GM21381 (cell line): ENCODE data around the gene OPA3.

Source experiments
- ATAC-seq: cut with Tn5 transposase; IDR thresholded peaks from one replicate; pipeline ENCODE4 v1.9.1; 2021; ENCODE audit warnings: mild to moderate bottlenecking, moderate library complexity; ENCODE audit not compliant: unreplicated experiment

The OPA3 gene

DNA sequence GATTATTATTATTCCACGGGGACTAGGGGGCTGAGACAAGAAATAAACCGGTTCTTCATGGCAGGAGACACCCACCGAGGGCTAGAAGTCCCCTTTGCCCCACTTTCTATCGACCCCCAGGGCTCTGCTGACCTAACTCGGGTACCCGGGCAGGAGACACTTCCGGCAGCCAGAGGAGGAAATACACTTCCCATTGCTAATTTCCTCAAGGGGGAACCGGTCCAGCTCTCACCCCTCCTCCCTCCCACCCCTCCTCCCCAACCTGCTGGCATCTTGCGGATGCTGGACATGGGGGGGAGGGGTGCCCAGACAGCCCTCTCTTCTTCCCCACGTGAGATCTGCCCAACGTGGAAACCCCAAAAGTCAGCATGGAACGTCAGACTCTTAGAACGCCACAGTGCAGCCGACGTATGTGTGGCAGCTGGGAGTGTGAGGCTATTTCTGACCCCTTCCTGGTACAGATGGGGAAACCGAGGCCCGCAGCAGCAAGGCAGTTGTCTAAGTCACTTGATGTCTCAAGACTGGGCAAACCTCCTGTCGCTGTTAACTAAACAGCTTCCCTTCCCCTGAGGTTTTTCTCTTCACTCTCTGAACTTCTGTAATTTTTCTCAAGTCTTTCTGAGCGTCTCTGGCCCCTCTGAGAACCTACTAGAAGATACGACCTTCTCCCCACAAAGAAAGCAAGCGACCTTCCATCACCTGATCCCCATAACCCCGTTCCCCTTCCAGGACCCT, 13.8 kb upstream of the OPA3 start:
- ATAC-seq: no peak

DNA sequence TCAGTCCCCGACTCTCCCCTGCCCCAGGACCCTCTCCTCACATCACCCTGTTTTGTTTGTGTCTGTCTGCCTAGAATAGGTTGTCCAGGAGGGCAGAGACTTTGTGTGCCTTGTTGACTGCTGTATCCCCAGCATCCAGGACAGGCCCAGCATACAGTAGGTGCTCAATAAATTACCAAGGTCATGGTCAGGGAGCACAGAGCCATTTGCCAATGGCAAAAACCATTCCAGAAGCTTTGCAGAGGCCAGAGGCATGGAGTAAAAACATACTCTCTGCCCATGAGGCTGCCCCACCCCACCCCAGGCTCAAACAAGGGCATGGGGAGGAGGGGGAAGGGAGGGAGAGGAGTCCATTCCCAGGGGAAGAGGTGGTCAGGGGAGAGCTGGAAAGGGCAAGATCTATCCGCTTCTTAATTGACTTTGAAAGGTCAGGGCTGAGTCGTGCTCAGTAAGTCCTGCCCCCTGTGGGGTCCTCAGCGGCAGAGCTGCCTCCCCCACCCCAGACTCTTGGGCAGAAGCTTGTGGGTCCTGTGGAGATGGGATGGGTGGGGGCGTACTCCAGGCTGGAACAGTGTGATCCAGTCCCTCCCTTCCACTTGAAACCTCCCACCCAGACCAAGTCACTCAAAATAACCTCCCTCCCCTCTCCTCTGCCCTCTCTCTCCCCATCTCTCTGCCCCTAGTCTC, 13.0 kb upstream of the OPA3 start:
- ATAC-seq: no peak

DNA sequence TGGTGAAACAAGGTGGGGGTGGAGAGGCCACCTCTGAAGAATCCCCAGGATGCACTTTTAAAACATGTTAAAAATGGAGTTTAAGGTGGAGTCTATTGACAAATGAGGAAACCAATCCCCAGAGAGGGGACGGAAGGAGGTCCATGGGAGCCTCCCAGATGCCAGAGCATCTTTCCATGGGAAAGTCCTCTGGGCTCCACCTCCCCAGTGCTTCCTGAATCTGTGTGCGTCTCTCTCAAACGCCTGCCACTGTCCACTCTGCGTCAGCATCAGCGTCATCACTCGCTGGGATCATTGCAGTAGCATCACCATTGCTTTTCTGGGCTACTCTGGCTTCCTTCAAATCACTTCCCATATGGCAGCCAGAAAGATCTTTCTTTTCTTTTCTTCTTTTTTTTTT, 11.2 kb upstream of the OPA3 start:
- no peak for ATAC-seq

DNA sequence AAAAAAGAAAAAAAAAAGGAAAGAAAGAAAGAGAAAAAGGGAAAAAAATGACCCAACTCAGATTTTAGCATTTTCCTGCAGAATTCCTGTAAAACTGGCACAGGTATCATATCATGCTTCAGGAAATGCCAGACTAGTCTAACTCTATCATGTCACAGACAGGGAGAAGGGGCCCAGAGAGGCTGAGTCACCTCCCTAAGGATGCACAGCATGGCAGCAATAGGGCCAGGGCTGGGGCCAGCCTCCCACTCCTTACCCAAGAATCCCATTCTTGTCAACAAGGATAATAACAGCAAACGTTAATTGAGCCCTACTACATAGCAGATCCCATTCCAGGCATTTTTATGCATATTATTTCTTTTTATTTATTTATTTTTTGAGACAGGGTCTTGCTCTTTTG, 8.9 kb upstream of the OPA3 start:
- ATAC-seq: no peak

DNA sequence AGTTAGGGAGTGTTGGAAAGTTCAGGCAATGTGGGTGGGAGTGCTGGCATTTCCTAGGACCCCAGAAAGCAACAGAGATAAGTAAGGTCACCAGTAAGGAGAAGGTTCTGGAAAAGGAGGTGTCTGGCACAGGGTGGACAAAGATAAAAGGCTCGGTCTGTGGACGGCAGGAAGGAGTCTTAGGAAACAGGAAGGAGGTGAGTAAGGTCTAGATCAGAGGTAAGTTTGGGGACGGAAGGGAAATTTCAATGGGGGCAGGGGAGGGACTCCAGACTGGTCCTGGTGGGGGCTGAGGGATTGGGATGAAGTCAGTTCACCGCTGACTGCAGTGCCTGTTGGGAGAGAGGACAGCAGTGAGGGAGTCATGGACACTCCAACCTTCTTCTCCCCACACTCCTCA, 7.8 kb upstream of the OPA3 start:
- no peak for ATAC-seq

GRCh38 chr19:45591638-45592005, 7.0 kb upstream of the OPA3 start:
- no peak for ATAC-seq

- no peak for ATAC-seq
These were observed 6.5 kb upstream of the OPA3 start for GRCh38 chr19:45591004-45591637.

DNA sequence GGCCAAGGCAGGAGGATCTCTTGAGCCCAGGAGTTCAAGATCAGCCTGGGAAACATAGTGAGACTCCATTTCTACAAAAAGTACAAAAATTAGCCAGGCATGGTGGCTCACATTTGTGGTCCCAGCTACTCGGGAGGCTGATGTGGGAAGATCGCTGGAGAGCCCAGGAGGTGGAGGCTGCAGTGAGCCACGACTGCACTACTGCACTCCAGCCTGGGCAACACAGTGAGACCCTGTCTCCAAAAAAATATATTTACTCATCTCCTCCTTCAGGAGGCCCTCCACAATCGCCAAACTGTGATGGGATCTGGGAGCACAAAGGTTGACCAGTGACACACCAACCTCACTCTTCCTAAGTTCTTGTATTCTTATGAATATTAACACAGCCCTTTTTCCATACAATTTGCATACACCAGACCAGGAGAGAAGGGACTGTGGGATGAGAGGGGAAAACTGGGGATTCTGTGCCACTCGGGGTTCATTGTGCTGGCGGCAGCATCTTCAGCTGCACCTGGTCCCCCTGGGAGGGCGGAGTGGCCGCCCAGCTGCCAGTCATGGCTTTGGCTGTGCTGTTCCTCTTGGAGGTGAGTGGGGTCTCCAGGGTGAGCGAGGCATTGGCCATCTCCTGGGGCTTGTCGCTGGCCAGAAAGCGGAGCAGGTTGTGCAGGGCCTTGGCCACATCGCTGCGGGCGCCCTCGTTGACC, 5.8 kb upstream of the OPA3 start:
- ATAC-seq: no peak

- no peak for ATAC-seq
These were observed 5.2 kb upstream of the OPA3 start for GRCh38 chr19:45589768-45590167.

DNA sequence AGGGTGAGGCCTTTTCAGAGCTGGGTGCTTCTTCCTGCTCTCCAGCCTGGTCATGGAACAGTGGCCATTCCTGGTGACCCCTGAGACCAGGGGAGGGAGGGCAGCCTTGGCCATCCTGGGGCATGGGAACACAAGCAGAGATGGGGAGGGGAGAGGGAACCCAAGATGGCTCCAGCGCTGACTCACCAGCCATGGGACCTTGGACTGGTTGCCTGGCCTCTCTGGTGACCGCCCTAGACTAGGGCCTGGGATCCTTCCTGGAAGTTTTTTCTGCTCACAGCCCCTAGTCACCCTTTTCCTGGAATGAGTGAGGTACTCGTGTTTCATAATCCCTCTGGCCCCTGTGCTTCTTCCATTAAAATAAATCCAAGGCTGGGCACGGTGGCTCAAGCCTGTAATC, 3.3 kb upstream of the OPA3 start:
- no peak for ATAC-seq

- ATAC-seq: no peak
These were observed 566 bp upstream of the OPA3 start for GRCh38 chr19:45585158-45585577.

DNA sequence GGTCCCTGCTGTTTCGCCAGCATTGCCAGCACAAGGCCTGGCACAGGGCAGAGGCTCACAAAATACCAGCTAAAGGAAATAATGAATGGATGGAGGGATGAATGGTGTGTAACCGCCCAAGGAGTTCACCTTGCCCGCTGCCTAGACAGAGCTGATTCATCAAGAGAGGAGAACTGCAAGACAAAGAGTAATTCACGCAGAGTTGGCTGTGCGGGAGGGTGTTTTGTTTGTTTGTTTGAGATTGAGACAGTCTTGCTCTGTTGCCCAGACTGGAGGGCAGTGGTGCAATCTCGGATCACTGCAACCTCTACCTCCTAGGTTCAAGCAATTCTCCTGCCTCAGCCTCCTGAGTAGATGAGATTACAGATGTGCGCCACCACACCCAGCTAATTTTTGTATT, 3.0 kb downstream of the OPA3 start:
- no peak for ATAC-seq

- no peak for ATAC-seq
These were observed 5.7 kb downstream of the OPA3 start for GRCh38 chr19:45578861-45579260.

DNA sequence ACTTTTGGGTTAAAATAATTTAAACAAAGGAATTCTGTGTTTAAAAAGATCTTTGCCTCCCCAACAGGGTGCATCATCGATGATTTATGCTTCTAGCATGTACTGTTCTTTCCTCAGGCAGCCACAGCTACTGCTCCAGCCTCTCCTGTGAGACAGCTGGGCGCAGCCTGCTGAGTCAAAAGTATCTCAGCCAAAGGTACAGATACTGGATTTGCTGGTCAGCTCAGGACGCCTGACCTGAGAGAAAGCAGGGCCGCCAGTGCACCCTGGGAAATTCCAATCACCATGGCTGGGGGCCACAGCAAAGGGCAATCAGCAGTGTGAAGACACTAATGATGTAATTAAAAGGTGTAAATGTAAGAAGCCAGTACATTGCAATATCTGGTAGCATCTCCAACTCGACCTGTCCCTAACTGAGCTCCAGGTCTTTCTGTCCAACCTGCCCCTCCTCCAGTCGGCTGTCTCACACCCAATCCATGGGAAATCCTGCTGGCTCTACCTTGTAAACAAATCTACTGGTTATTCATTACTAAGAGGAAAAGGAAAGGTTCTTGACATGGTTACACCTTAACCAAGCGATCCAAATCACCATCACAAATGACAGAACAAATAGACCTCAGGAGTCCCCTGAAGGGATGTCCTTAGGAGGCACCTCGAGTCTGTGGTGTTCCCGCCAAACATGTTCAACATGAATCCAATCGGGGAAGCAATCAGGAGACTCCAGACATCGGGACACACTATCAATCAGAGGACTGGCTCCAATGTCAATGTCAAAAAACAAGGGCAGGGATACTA, 7.3 kb downstream of the OPA3 start:
- no peak for ATAC-seq

- ATAC-seq: no peak
These were observed 7.9 kb downstream of the OPA3 start for GRCh38 chr19:45576682-45577081.

- ATAC-seq: no peak
These were observed 9.4 kb downstream of the OPA3 start for GRCh38 chr19:45575216-45575615.

DNA sequence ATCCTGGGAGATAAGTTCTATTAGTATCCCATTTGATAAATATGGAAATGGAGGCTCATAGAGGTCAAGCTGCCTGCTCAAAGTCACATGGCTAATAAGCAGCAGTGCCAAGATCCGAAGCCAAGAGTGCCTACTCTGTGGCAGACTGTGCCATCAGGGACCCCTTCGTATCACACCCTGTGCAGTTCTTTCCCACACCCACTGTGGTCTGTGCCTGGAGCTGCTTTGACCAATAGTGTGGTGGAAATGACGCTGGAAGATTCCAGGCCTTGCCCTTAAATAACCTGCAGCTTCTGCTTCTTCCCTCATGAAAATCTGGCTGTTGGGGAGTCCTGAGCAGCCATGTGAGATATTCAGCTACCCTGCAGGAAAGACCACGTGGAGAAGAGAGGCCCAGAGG, 10.1 kb downstream of the OPA3 start:
- ATAC-seq: no peak

DNA sequence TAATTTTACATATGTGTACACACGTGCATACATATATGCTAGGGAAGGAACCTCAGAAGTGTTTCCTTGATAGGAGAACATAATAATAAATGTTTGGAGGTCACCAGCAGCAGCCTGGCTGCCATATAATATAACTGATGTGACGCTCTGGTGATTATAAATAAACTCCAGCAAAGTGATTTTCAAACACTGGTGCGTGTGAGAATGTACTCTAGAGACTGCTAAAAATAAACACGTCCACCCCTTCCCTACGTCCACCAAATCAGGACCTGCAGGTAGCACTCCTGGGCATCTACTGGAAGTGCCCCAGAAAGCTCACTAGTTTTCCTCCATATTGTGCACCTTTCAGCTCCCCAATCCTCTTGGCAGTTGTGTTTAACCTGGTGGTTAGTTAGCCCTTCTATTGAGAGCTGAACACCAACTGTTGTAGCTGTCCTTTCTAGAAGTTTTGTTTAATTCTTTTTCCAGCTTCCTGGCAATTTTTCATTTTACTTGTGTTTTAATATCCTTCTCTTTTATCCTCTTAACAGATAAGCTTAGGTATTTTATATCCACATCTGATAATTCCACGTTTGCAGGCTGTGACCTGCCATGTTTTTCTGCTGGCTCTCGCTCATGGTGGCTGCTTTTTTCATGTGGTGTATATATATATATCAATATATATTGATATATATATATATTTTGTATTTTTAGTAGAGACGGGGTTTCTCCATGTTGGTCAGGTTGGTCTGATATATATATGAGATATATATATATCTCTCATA, 13.0 kb downstream of the OPA3 start:
- no peak for ATAC-seq

DNA sequence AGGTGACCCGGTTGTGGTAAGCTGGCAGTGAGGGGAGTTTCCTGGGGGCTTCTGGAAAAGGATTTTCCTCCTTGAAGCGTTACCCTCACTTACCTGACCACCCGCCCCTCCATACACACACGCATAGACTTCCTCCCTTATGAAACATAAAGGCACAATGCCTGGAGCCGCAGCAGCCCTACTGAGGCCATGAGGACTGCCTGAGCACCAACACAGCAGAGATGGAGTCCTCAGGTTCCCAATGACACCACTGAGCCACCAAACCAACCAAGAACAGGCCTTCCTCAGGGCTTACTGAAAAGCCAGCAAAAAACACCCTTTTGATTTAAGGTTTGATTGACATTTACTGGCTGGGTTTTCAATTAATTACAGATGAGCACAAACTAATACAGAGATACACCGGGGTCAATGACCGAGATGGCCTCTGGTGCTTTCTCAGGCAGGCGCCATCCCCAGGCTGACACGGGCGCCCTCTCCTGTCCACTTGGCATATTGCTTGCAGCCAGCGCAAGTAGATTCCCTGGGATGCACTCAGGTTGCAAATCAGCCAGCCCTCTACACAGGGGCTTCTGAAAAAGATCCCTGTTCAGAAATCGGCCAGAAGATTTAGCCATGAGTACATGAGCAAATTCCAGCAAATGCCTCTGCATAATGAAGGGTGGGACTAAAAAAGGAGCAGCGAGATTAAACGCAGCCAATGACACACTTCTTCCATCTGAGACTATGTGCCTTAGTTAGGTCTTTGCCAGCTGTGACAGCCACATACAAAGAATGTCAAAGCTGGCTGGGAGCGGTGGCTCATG, 14.8 kb downstream of the OPA3 start:
- no peak for ATAC-seq
